OCI-LY3 (cell line): ENCODE measurements around the gene SCAND1.

ENCODE experiments used
- EZH2phosphoT487 ChIP-seq: fragments of 200-600 bp; shearing (Covaris generic); IDR thresholded peaks from 2 replicates; pipeline ENCODE4 v1.6.1; 2018; ENCODE audit warnings: antibody characterized with exemption, mixed run types, low read depth
- TF ChIP-seq, protein P1 (sequence below): fragments of 200-600, 300-600 bp; sonication (generic); IDR thresholded peaks from 2 replicates; pipeline ENCODE4 v1.5.1; 2014; ENCODE audit warnings: antibody characterized with exemption, low read length, low read depth

- TF ChIP-seq, protein P1, sequence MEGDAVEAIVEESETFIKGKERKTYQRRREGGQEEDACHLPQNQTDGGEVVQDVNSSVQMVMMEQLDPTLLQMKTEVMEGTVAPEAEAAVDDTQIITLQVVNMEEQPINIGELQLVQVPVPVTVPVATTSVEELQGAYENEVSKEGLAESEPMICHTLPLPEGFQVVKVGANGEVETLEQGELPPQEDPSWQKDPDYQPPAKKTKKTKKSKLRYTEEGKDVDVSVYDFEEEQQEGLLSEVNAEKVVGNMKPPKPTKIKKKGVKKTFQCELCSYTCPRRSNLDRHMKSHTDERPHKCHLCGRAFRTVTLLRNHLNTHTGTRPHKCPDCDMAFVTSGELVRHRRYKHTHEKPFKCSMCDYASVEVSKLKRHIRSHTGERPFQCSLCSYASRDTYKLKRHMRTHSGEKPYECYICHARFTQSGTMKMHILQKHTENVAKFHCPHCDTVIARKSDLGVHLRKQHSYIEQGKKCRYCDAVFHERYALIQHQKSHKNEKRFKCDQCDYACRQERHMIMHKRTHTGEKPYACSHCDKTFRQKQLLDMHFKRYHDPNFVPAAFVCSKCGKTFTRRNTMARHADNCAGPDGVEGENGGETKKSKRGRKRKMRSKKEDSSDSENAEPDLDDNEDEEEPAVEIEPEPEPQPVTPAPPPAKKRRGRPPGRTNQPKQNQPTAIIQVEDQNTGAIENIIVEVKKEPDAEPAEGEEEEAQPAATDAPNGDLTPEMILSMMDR, result no peak
- no peak for TF ChIP-seq EZH2phosphoT487
These were observed 36.3 kb downstream of the SCAND1 start for GRCh38 chr20:35918021-35918420.
